Breast epithelium (tissue), 4 donors: Measurements from ENCODE around the gene LEP. TPM values are rescaled to one million over a fixed set of nuclear protein-coding genes. Genes with fewer than 3 reads are reported as not detected.

Experiments
- DNase-seq, 2 donors: peaks; one replicate each; pipeline ENCODE4 v3.0.0-alpha.2; 2019; ENCODE audit warnings: low spot score in 2 of 2
- H3K27ac ChIP-seq, 2 donors: fragments of 200-600 bp; sonication (generic) in 1 of 2; one replicate each; pipeline ENCODE4 v1.5.1; 2016 to 2019; ENCODE audit warnings: mild to moderate bottlenecking in 1 of 2
- H3K27me3 ChIP-seq, 2 donors: fragments of 200-600 bp; sonication (generic) in 1 of 2; one replicate each; pipeline versions ENCODE4 v1.5.1 to v1.6.0; 2017 to 2019; ENCODE audit warnings: control low read depth in 1 of 2, mild to moderate bottlenecking in 1 of 2
- H3K36me3 ChIP-seq: fragments of 200-600 bp; one replicate; pipeline ENCODE4 v1.5.1; 2019
- H3K4me1 ChIP-seq, 2 donors: fragments of 200-600 bp; sonication (generic); one replicate each; pipeline ENCODE4 v1.5.1; 2016 to 2019; ENCODE audit warnings: control low read depth in 1 of 2
- H3K4me3 ChIP-seq, 3 donors: fragments of 200-600 bp; sonication (generic); 1 replicate in 2 of 3; 2 replicates in 1 of 3; pipeline ENCODE4 v1.5.1; 2016 to 2019; ENCODE audit warnings: mild to moderate bottlenecking in 3 of 3, moderate library complexity in 2 of 3
- H3K9me3 ChIP-seq, 2 donors: fragments of 200-600 bp; sonication (generic) in 1 of 2; one replicate each; pipeline ENCODE4 v1.5.1; 2016 to 2019; ENCODE audit warnings: control low read depth in 1 of 2
- POLR2A ChIP-seq: fragments of 450-650 bp; IDR thresholded peaks from one replicate; pipeline ENCODE4 v1.6.1; 2016; ENCODE audit warnings: antibody characterized with exemption, mild to moderate bottlenecking, moderate library complexity
- POLR2AphosphoS5 ChIP-seq, 3 donors: sonication (generic); formaldehyde crosslinking; IDR thresholded peaks; one replicate each; pipeline ENCODE4 v1.6.1; 2017; ENCODE audit warnings: antibody characterized with exemption in 3 of 3
- intact Hi-C: fragments of 100-400 bp; cut with DNase I; formaldehyde crosslinking; loops from one replicate; pipeline ENCODE4 v1.15.1; 2023; ENCODE audit warnings: low total_unique reads
- total RNA-seq, 3 donors: library from RNA; depleted of rRNA; stranded (reverse); fragments of >200 nt; gene quantifications; one replicate each; pipeline ENCODE4 v1.1.0, GENCODE V29; 2016
- TF ChIP-seq, protein P1 (sequence below), 3 donors: fragments of 450-650 bp; IDR thresholded peaks; one replicate each; pipeline ENCODE4 v1.5.1; 2016 to 2017; ENCODE audit warnings: antibody characterized with exemption in 3 of 3, mild to moderate bottlenecking in 3 of 3, moderate library complexity in 3 of 3

LEP gene
- total RNA-seq, 3 donors from 2014 or later = 41.6 to 498 (median 48.2) TPM

DNA sequence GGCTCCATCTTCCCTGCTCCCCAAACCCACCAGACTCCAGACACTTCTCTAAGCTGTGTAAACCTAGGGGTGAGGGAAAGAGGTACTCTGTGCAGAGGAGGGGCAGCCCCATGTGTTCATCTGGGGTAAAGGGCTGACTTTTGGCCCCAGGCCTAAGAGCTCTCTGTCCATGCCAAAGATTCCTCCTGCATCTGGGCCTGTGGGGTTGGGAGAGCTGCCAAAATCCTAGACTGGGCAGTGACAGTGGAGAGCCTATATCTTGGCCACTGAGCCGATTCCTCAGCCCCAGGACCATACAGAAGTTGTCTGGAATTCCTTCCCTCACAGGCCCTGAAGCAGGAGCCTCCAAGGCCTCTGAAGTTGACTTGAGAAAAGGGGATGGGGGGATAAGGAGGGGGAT lies 25.3 kb upstream of the LEP start:
- H3K4me3 ChIP-seq = no peak overlapping the region
- H3K9me3 ChIP-seq = no peaks in the 10 kb centered on the region
- no peak for DNase-seq
- no peaks in the 10 kb centered on the region for H3K27me3 ChIP-seq
- no peak for TF ChIP-seq POLR2A
- TF ChIP-seq, protein P1, sequence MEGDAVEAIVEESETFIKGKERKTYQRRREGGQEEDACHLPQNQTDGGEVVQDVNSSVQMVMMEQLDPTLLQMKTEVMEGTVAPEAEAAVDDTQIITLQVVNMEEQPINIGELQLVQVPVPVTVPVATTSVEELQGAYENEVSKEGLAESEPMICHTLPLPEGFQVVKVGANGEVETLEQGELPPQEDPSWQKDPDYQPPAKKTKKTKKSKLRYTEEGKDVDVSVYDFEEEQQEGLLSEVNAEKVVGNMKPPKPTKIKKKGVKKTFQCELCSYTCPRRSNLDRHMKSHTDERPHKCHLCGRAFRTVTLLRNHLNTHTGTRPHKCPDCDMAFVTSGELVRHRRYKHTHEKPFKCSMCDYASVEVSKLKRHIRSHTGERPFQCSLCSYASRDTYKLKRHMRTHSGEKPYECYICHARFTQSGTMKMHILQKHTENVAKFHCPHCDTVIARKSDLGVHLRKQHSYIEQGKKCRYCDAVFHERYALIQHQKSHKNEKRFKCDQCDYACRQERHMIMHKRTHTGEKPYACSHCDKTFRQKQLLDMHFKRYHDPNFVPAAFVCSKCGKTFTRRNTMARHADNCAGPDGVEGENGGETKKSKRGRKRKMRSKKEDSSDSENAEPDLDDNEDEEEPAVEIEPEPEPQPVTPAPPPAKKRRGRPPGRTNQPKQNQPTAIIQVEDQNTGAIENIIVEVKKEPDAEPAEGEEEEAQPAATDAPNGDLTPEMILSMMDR (IDR thresholded peaks at IDR 0.05) = no peak
- TF ChIP-seq POLR2AphosphoS5 (IDR thresholded peaks at IDR 0.05) = no peak
- intact Hi-C loops = no loop called here
- H3K4me1 ChIP-seq = no peaks in the 10 kb centered on the region
- no peak overlapping the region for H3K27ac ChIP-seq
- no peaks in the 10 kb centered on the region for H3K36me3 ChIP-seq

GRCh38 chr7:128217030-128217805 lies 23.9 kb upstream of the LEP start:
- no peaks in the 10 kb centered on the region for H3K4me1 ChIP-seq
- no peak overlapping the region for H3K4me3 ChIP-seq
- DNase-seq = no peak
- no peaks in the 10 kb centered on the region for H3K9me3 ChIP-seq
- TF ChIP-seq POLR2AphosphoS5 (IDR thresholded peaks at IDR 0.05) (no peak), POLR2A (no peak)
- TF ChIP-seq, protein P1 (IDR thresholded peaks at IDR 0.05) = no peak
- H3K27me3 ChIP-seq = no peaks in the 10 kb centered on the region
- intact Hi-C loops = no loop called here
- no peak overlapping the region for H3K27ac ChIP-seq
- H3K36me3 ChIP-seq = no peaks in the 10 kb centered on the region

DNA sequence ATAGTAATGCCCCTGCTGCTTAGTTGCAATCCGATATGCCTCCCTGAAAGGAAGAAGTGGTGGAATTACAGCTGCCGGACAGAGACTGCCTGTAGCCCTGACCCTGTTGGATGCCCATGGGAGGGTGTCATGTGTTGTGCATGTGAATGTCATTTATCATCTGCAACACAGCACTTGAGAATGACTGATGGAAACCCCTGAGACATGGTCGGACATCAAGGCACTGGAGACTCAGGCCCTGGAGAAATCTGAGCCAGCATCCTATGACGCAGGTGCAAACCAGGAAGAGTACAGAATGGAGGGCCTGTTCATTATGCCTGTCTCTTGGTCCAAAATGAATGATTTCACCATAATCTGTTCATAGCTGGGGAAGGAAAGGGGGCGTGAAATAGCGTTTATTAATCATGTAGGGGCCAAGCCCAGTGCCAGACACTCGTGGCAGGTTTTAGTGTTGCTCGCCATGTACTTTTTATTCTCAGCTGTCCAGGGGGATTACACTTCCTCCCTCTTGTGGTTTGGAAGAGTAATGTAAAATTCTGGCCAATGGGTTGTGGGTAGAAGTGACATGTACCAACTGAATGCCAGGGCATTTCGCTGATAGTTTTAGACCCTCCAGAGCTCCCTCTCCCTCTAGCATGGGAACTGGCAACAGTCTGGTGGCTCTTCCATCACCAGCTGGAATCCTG lies 23.0 kb upstream of the LEP start:
- H3K4me3 ChIP-seq = no peak overlapping the region
- intact Hi-C loops = no loop called here
- TF ChIP-seq POLR2AphosphoS5 (IDR thresholded peaks at IDR 0.05) = no peak
- TF ChIP-seq, protein P1 (IDR thresholded peaks at IDR 0.05) = no peak
- no peak for TF ChIP-seq POLR2A
- no peaks in the 10 kb centered on the region for H3K36me3 ChIP-seq
- no peak overlapping the region for H3K27ac ChIP-seq
- no peaks in the 10 kb centered on the region for H3K4me1 ChIP-seq
- no peaks in the 10 kb centered on the region for H3K9me3 ChIP-seq
- no peak for DNase-seq
- peaks cover 0 to 4% of the 10 kb centered on the region in 2 donors for H3K27me3 ChIP-seq

- DNase-seq = no peak
- H3K4me3 ChIP-seq = no peak overlapping the region
- intact Hi-C loops = no loop called here
- H3K36me3 ChIP-seq = no peaks in the 10 kb centered on the region
- H3K27me3 ChIP-seq = peaks cover 0 to 4% of the 10 kb centered on the region in 2 donors
- H3K9me3 ChIP-seq = no peaks in the 10 kb centered on the region
- no peak overlapping the region for H3K27ac ChIP-seq
- TF ChIP-seq, protein P1 (IDR thresholded peaks at IDR 0.05) = no peak
- TF ChIP-seq POLR2AphosphoS5 (IDR thresholded peaks at IDR 0.05) (no peak), POLR2A (no peak)
- no peaks in the 10 kb centered on the region for H3K4me1 ChIP-seq
Measured at GRCh38 chr7:128219636-128220035, 21.4 kb upstream of the LEP start.

DNA sequence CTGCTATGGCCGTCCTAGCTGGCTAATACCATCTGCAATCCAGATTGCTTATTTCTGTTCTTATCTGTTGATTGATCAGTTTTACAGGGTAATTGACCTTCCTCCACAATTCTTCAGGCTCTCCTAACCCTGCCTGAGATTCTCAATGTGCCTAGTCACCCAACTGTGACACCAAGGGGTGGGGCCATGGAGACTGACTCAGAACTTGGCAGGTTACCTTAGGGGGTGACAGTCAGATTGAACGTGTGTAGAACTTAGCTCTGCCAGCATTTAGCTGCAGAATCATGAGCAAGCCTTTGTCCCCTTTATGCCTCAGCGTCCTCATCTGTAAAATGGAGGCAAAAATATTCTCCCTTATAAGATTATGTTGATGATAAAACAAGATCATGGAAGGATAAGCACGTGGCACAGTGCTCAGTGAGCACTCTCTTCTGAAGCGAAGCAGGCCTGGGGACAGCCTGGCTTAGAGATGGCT lies 19.1 kb upstream of the LEP start:
- Histone ChIP-seq H3K27me3 (peaks cover 0 to 4% of the 10 kb centered on the region in 2 donors), H3K9me3 (no peaks in the 10 kb centered on the region), H3K4me1 (no peaks in the 10 kb centered on the region), H3K36me3 (no peaks in the 10 kb centered on the region), H3K4me3 (no peak overlapping the region), H3K27ac (no peak overlapping the region)
- no peak for DNase-seq
- TF ChIP-seq POLR2AphosphoS5 (IDR thresholded peaks at IDR 0.05) = no peak
- TF ChIP-seq, protein P1 (IDR thresholded peaks at IDR 0.05) = no peak
- no peak for TF ChIP-seq POLR2A
- intact Hi-C loops = no loop called here
